Measurements from ENCODE around the gene LYRM2.

The LYRM2 gene

GRCh38 chr6:89553431-89553830 lies 85.1 kb downstream of the LYRM2 start:
- no peak for DNase-seq

- no peak for DNase-seq
These were observed 91.3 kb downstream of the LYRM2 start for GRCh38 chr6:89547281-89547680.

- no peak for DNase-seq
These were observed 95.7 kb downstream of the LYRM2 start for GRCh38 chr6:89542866-89543265.

GRCh38 chr6:89542081-89542857 lies 96.3 kb downstream of the LYRM2 start:
- DNase-seq = no peak

- no peak for DNase-seq
These were observed 98.8 kb downstream of the LYRM2 start for GRCh38 chr6:89539779-89540178.

- no peak for DNase-seq
These were observed 102.3 kb downstream of the LYRM2 start for GRCh38 chr6:89536231-89536630.

- no peak for DNase-seq
These were observed 107.6 kb downstream of the LYRM2 start for GRCh38 chr6:89530982-89531381.

- DNase-seq = no peak
These were observed 109.7 kb downstream of the LYRM2 start for GRCh38 chr6:89528866-89529265.

GRCh38 chr6:89527634-89528033 lies 110.9 kb downstream of the LYRM2 start:
- DNase-seq = no peak

GRCh38 chr6:89526563-89526869 lies 112.0 kb downstream of the LYRM2 start:
- no peak for DNase-seq

GRCh38 chr6:89525786-89526562 lies 112.6 kb downstream of the LYRM2 start:
- DNase-seq = no peak

GRCh38 chr6:89522778-89523177 lies 115.8 kb downstream of the LYRM2 start:
- DNase-seq = no peak

GRCh38 chr6:89520736-89521135 lies 117.8 kb downstream of the LYRM2 start:
- DNase-seq = no peak

- DNase-seq = no peak
These were observed 120.0 kb downstream of the LYRM2 start for GRCh38 chr6:89518352-89519055.
